ENCODE measurements around the gene MTERF1. TPM values are rescaled to one million over a fixed set of nuclear protein-coding genes. Genes with fewer than 3 reads are reported as not detected.
"Not testable (repeated sequence)": the region's sequence is repeated elsewhere in the genome, so short reads cannot be mapped to it uniquely, and the experiment has no call there.

Gene MTERF1
- polyA plus RNA-seq, 4 donors = 17.4 to 22.8 (median 19.2) TPM

DNA sequence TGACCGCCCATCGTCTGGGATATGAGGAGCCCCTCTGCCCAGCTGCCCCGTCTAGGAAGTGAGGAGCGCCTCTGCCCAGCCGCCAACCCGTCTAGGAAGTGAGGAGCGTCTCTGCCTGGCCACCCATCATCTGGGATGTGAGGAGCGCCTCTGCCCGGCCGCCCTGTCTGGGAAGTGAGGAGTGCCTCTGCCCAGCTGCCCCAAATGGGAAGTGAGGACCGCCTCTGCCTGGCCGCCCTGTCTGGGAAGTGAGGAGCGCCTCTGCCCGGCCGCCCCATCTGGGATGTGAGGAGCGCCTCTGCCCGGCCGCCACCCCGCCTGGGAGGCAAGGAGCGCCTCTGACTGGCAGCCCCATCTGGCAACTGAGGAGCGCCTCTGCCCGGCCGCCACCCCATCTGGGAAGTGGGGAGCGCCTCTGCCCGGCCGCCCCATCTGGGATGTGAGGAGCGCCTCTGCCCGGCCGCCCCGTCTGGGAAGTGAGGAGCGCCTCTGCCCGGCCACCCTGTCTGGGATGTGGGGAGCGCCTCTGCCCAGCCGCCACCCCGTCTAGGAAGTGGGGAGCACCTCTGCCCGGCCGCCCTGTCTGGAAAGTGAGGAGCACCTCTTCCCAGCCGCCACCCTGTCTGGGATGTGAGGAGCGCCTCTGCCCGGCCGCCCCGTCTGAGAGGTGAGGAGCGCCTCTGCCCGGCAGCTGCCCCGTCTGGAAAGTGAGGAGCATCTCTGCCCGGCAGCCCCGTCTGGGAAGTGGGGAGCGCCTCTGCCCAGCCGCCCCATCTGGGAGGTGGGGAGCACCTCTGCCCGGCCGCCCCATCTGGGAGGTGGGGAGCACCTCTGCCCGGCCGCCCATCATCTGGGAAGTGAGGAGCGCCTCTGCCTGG lies 7.1 kb upstream of the MTERF1 start:
- DNase-seq (ENCODE audit: low read depth in 4 of 4, low spot score in 2 of 4) = not testable (repeated sequence)

DNA sequence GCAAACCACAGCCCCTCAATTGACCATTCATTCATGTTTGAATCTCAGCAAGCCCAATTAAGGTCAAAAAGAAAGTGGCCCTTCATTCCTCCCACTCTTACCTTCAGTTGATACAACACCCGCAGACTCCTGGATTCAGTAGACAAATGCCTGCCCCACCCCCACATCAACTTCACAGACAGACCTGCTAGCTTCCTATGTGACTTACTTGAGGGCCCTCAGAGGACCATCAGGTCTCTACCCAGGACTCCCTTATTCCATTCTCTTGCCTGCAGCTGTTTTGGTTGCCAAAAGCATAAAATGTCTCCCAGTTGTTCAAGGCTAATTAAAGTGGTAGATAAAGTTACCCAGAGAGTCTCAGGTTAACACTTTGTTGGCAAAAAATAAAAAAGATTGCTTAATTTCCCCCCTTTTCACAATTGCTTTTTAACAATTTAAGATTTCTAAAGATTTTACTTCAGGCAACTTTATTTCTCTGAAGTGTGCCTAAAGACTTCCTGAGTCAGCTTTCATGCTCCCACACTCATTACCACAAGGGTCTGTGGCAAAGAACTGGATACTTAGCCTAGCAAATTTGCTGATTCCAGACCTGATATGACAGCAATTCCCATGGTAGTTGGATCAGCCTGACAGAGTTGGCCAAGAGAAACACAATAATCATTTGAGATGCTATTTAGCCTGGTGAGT lies 3.3 kb upstream of the MTERF1 start:
- DNase-seq (ENCODE audit: low read depth in 4 of 4, low spot score in 2 of 4) = no peak

- no peak for DNase-seq (ENCODE audit: low read depth in 4 of 4, low spot score in 2 of 4)
These were observed 488 bp downstream of the MTERF1 start for GRCh38 chr7:91880016-91880412.

- DNase-seq (ENCODE audit: low read depth in 4 of 4, low spot score in 2 of 4) = no peak
These were observed 3.9 kb downstream of the MTERF1 start for GRCh38 chr7:91876391-91877133.

- DNase-seq (ENCODE audit: low read depth in 4 of 4, low spot score in 2 of 4) = no peak
These were observed 4.7 kb downstream of the MTERF1 start for GRCh38 chr7:91875851-91876250.

DNA sequence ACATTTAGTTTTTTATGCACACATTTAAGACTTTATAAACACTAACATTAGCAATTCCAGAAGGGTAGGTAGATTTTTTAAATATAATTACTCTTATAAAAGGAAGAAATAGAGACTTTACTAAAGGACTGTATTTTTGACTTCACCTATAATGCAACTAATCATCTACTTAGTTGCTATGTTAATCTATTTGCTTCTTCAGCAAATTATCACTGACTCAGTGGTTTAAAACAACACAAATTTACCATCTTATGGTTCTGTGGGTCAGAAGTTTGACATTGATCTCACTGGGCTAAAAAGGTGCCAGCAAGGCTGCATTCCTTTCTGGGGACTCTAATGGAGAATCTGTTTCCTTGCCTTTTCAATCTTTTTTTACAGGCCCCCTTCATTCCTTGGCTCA lies 7.6 kb downstream of the MTERF1 start:
- no peak for DNase-seq (ENCODE audit: low read depth in 4 of 4, low spot score in 2 of 4)

DNA sequence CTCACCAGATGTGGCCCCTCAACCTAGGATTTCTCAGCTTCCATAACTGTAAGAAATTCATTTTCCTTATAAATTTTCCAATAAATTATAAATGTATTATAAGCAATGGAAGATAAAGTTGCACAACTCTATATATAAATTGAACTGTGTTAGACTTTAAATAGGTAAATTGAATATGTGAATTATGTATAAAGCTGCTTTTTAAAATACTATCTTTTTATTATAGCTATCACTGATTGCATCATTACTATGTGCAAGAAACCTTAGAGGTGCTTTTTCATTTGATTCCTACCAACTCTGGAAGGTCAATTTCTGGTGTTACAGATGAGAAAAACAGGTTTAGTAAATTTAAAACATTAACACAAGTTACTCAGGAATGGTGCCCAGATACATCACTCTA lies 8.4 kb downstream of the MTERF1 start:
- DNase-seq (ENCODE audit: low read depth in 4 of 4, low spot score in 2 of 4) = no peak

GRCh38 chr7:91869661-91870060 lies 10.8 kb downstream of the MTERF1 start:
- DNase-seq (ENCODE audit: low read depth in 4 of 4, low spot score in 2 of 4) = no peak

DNA sequence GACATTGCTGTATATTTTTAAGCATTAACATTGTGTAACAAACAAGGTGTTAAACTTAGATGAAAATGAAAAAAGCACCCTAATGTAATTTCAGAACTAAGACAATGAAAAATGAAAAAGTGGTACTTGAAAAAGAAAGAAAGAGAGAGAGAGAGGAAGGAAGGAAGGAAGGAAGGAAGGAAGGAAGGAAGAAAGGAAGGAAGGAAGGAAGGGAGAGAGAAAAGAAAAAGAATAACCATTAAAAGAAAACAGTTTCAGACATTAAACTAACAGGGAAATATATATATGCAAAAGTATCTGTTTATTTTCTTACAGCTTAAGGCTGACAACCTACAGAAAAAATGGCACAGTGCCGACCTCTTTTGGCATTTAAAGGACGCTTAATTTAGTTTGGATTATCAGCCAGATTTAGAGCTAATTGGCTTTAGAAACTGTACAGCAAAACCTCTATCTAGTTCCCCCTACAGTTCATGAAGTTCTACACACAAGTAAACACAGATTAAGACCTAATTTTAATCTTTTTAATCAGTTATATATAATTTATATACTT lies 13.8 kb downstream of the MTERF1 start:
- DNase-seq (ENCODE audit: low read depth in 4 of 4, low spot score in 2 of 4) = peak in 1 of 4 donors; percentile 21

GRCh38 chr7:91865511-91865910 lies 15.0 kb downstream of the MTERF1 start:
- no peak for DNase-seq (ENCODE audit: low read depth in 4 of 4, low spot score in 2 of 4)

- not testable (repeated sequence) for DNase-seq (ENCODE audit: low read depth in 4 of 4, low spot score in 2 of 4)
These were observed 15.9 kb downstream of the MTERF1 start for GRCh38 chr7:91864604-91865003.

GRCh38 chr7:91864070-91864469 lies 16.4 kb downstream of the MTERF1 start:
- DNase-seq (ENCODE audit: low read depth in 4 of 4, low spot score in 2 of 4) = no peak

- no peak for DNase-seq (ENCODE audit: low read depth in 4 of 4, low spot score in 2 of 4)
These were observed 28.2 kb downstream of the MTERF1 start for GRCh38 chr7:91852263-91852741.

GRCh38 chr7:91850455-91850854 lies 30.0 kb downstream of the MTERF1 start:
- no peak for DNase-seq (ENCODE audit: low read depth in 4 of 4, low spot score in 2 of 4)

DNA sequence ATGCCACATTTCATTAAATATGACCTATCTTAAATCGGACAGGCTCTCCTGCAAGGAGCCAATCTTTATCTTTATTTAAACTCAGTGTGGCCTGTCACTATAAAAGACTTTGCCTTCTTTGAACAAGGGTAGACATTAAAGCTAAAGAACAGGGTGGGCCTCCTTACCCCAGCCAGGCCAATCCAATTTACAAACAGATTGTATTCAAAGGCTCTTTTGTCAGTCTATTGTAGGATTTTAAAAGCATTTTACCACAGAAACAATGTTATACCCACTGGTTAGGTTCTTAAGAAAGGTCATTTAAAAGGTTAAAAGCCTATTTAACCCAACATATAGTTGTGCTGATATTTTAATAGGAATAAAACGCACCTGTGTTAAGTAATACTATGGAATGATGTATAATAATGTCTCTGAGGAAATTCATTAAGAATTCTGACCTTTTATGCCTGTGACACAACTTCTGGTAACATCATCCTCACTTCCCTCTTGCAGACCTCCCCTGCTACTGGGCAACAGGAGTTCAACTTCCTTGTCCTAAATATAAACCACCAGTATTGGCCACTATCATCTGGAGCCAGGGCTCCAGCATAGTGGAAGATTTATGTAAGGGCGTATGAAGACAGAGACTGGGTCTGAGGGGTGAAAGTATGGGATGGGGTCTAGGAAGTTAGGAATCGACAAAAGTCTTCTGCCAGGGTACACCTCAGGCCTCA lies 32.5 kb downstream of the MTERF1 start:
- DNase-seq (ENCODE audit: low read depth in 4 of 4, low spot score in 2 of 4) = no peak

DNA sequence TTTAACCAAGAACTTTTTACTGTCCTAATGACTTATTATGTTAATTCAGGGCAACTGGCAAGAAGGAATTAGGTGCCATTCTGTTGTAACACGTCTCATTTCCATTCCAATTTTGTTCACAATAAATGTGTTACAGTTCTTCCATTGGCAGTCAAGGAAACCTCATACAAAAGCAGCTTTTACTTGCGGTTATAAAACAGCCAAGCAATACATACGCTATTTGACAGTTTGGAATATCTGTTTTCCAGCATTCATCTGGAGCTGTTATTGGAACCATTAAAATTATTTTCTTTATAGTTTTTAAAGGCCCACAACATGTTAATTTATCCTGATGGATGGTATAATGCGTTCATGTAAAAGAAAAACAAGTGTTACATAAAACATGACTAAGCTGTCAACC lies 33.3 kb downstream of the MTERF1 start:
- DNase-seq (ENCODE audit: low read depth in 4 of 4, low spot score in 2 of 4) = no peak

DNA sequence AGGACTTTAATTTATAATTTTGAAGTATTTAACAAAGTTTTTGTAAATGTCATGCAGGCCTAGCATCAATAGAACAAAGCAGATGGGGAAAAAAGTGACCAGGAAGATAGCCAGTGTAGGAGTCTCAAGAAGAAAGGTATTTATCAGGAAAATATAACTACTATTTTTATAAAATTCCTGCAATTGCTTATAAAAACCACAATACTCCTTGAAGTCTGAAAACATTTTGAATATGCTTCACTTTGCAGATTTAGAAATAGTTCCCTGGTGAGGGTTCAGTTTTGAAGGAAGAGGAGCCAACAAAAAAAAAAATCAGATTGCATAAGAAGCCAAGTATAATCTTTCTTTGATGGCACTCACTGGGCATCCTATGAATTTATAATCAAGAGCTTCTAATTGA lies 34.1 kb downstream of the MTERF1 start:
- no peak for DNase-seq (ENCODE audit: low read depth in 4 of 4, low spot score in 2 of 4)

DNA sequence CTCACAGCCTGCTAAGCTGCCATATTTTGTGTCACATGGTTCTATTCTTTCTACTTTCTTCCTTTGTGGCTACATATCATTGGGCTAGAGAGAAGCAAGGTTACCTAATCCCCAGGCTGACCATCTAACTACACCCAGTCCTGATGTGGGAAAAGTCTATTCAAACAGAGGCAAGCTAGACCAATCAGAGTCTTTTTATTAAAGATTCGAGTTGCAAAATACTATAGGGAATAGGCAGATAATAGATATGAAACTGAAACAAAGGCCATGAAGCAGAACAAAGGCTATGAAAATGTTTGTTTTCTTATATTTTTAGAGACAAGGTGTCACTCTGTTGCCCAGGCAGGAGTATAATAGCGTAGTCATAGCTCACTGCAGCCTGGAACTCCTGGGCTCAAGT lies 36.7 kb downstream of the MTERF1 start:
- DNase-seq (ENCODE audit: low read depth in 4 of 4, low spot score in 2 of 4) = no peak

GRCh38 chr7:91838439-91838838 lies 42.1 kb downstream of the MTERF1 start:
- no peak for DNase-seq (ENCODE audit: low read depth in 4 of 4, low spot score in 2 of 4)

GRCh38 chr7:91837397-91838070 lies 43.0 kb downstream of the MTERF1 start:
- no peak for DNase-seq (ENCODE audit: low read depth in 4 of 4, low spot score in 2 of 4)

All from left renal cortex interstitium (tissue), 4 donors.